ENCODE data around the gene FNBP1.

FNBP1 gene

GRCh38 chr9:129848712-129849441 lies 194.1 kb downstream of the FNBP1 start:
- H2AFZ ChIP-seq (ENCODE audit: low read depth, low read length, severe bottlenecking), result no peak overlapping the region
- no peak for TF ChIP-seq CTCF (IDR thresholded peaks at IDR 0.05; ENCODE audit: insufficient read depth, low read length, poor library complexity, severe bottlenecking)
- no peak for TF ChIP-seq EZH2phosphoT487 (conservative IDR thresholded peaks at IDR 0.05; ENCODE audit: low read length)
- H3K4me2 ChIP-seq (ENCODE audit: low read depth, low read length, poor library complexity, severe bottlenecking), result no peak overlapping the region
- H3K9me3 ChIP-seq (ENCODE audit: insufficient read depth, low read length), result no peaks in the 10 kb centered on the region
- no peak overlapping the region for H3K9ac ChIP-seq (ENCODE audit: low read length)
- no peaks in the 10 kb centered on the region for H3K27me3 ChIP-seq (ENCODE audit: low read length)
- H3F3A ChIP-seq (ENCODE audit: insufficient read depth), result no peaks in the 10 kb centered on the region
- H3K36me3 ChIP-seq (ENCODE audit: low read length), result no peaks in the 10 kb centered on the region
- no peaks in the 10 kb centered on the region for H3K79me2 ChIP-seq (ENCODE audit: insufficient read depth, low read length)
- H4K20me1 ChIP-seq (ENCODE audit: low read depth, low read length), result no peaks in the 10 kb centered on the region
- H3K27ac ChIP-seq (ENCODE audit: low read depth, low read length), result no peak overlapping the region
- H3K9me2 ChIP-seq (replicated peaks; ENCODE audit: insufficient read depth, low read length), result no peaks in the 10 kb centered on the region
- no peak overlapping the region for H3K4me3 ChIP-seq (ENCODE audit: insufficient read depth, low read length, poor library complexity, severe bottlenecking)

- TF ChIP-seq CTCF (IDR thresholded peaks at IDR 0.05; ENCODE audit: insufficient read depth, low read length, poor library complexity, severe bottlenecking) (no peak), EZH2phosphoT487 (conservative IDR thresholded peaks at IDR 0.05; ENCODE audit: low read length) (no peak)
Observed at GRCh38 chr9:129845373-129845772, 197.6 kb downstream of the FNBP1 start.

GRCh38 chr9:129841071-129841470 lies 201.9 kb downstream of the FNBP1 start:
- Histone ChIP-seq H3K27me3 (ENCODE audit: low read length) (no peaks in the 10 kb centered on the region), H3K4me3 (ENCODE audit: insufficient read depth, low read length, poor library complexity, severe bottlenecking) (no peak overlapping the region), H4K20me1 (ENCODE audit: low read depth, low read length) (no peaks in the 10 kb centered on the region), H3K4me2 (ENCODE audit: low read depth, low read length, poor library complexity, severe bottlenecking) (no peak overlapping the region), H3K9ac (ENCODE audit: low read length) (no peak overlapping the region), H2AFZ (ENCODE audit: low read depth, low read length, severe bottlenecking) (no peak overlapping the region), H3K27ac (ENCODE audit: low read depth, low read length) (no peak overlapping the region), H3F3A (ENCODE audit: insufficient read depth) (no peaks in the 10 kb centered on the region), H3K9me3 (ENCODE audit: insufficient read depth, low read length) (no peaks in the 10 kb centered on the region), H3K9me2 (replicated peaks; ENCODE audit: insufficient read depth, low read length) (no peaks in the 10 kb centered on the region), H3K36me3 (ENCODE audit: low read length) (no peaks in the 10 kb centered on the region), H3K79me2 (ENCODE audit: insufficient read depth, low read length) (no peaks in the 10 kb centered on the region)
- TF ChIP-seq EZH2phosphoT487 (conservative IDR thresholded peaks at IDR 0.05; ENCODE audit: low read length) (no peak), CTCF (IDR thresholded peaks at IDR 0.05; ENCODE audit: insufficient read depth, low read length, poor library complexity, severe bottlenecking) (no peak)

More at GRCh38 chr9:129845373-129845772, 197.6 kb downstream of the FNBP1 start:
- no peaks in the 10 kb centered on the region for H3K9me2 ChIP-seq (replicated peaks; ENCODE audit: insufficient read depth, low read length)
- no peaks in the 10 kb centered on the region for H3K36me3 ChIP-seq (ENCODE audit: low read length)
- H3K4me2 ChIP-seq (ENCODE audit: low read depth, low read length, poor library complexity, severe bottlenecking), result no peak overlapping the region
- H3K27ac ChIP-seq (ENCODE audit: low read depth, low read length), result no peak overlapping the region
- no peak overlapping the region for H3K9ac ChIP-seq (ENCODE audit: low read length)
- no peaks in the 10 kb centered on the region for H3K79me2 ChIP-seq (ENCODE audit: insufficient read depth, low read length)
- no peaks in the 10 kb centered on the region for H3K9me3 ChIP-seq (ENCODE audit: insufficient read depth, low read length)
- H3K27me3 ChIP-seq (ENCODE audit: low read length), result no peaks in the 10 kb centered on the region
- H3F3A ChIP-seq (ENCODE audit: insufficient read depth), result no peaks in the 10 kb centered on the region
- no peak overlapping the region for H3K4me3 ChIP-seq (ENCODE audit: insufficient read depth, low read length, poor library complexity, severe bottlenecking)
- H4K20me1 ChIP-seq (ENCODE audit: low read depth, low read length), result no peaks in the 10 kb centered on the region
- no peak overlapping the region for H2AFZ ChIP-seq (ENCODE audit: low read depth, low read length, severe bottlenecking)
